Heart right ventricle (tissue), 16 donors: ENCODE measurements around the gene UPF3B. TPM values are rescaled to one million over a fixed set of nuclear protein-coding genes. Genes with fewer than 3 reads are reported as not detected.

Experiments
- ATAC-seq, 8 donors: fragments of 200-7000 bp; cut with Tn5 transposase; one replicate each; pipeline ENCODE4 v1.9.1; 2020; ENCODE audit warnings: mild to moderate bottlenecking in 8 of 8, moderate library complexity in 8 of 8, moderate number of reproducible peaks in 1 of 8
- DNase-seq, 2 donors: peaks; one replicate each; pipeline ENCODE4 v3.0.0-alpha.2; 2020
- H3K27ac ChIP-seq, 10 donors: fragments of 200-600 bp; sonication (generic) in 2 of 10; one replicate each; pipeline versions ENCODE4 v1.5.0 to v1.8.0; 2020 to 2022; ENCODE audit warnings: mild to moderate bottlenecking in 3 of 10
- H3K27me3 ChIP-seq, 7 donors: fragments of 200-600 bp; one replicate each; pipeline ENCODE4 v1.8.0; 2021 to 2022; ENCODE audit warnings: mild to moderate bottlenecking in 2 of 7
- H3K36me3 ChIP-seq, 9 donors: fragments of 200-600 bp; sonication (generic) in 1 of 9; one replicate each; pipeline versions ENCODE4 v1.5.0 to v1.8.0; 2020 to 2022; ENCODE audit warnings: mild to moderate bottlenecking in 2 of 9
- H3K4me1 ChIP-seq, 9 donors: fragments of 200-600 bp; sonication (generic) in 1 of 9; one replicate each; pipeline versions ENCODE4 v1.5.0 to v1.8.0; 2020 to 2022; ENCODE audit warnings: mild to moderate bottlenecking in 4 of 9
- H3K4me3 ChIP-seq, 10 donors: fragments of 200-600 bp; sonication (generic) in 2 of 10; one replicate each; pipeline versions ENCODE4 v1.5.0 to v1.8.0; 2020 to 2022; ENCODE audit warnings: mild to moderate bottlenecking in 7 of 10, moderate library complexity in 2 of 10
- H3K9me3 ChIP-seq, 11 donors: fragments of 200-600 bp in 10 of 11; sonication (generic) in 2 of 11; one replicate each; pipeline versions ENCODE4 v1.5.0 to v1.8.0; 2013 to 2022; ENCODE audit warnings: mild to moderate bottlenecking in 2 of 11, control low read depth in 1 of 11, moderate library complexity in 1 of 11
- WGBS, 2 donors: extraction: QIAGEN DNeasy Blood & Tissue Kit; methylation state at CpG; one replicate each; pipeline ENCODE4 v1.1.7; 2013; ENCODE audit warnings: inconsistent platforms in 1 of 2; 5-methylcytosine and 5-hydroxymethylcytosine counted together
- intact Hi-C, 10 donors: fragments of 100-400 bp; cut with DNase I; formaldehyde crosslinking; loops; one replicate each; pipeline versions ENCODE4 v1.11.1 to v1.14.2; 2022
- polyA plus RNA-seq, 2 donors: library from polyadenylated mRNA; stranded (reverse); fragments of 200-250 nt; gene quantifications; one replicate each; pipeline ENCODE4 v1.2.3, GENCODE V29; 2013
- total RNA-seq, 10 donors: library from RNA; stranded (reverse); fragmentation: NEBNext Ultra II Directional in 3 of 10; extraction: Animal tissue kit (Norgen Biotek cat#: 25700) in 3 of 10; gene quantifications; one replicate each; pipeline versions ENCODE4 v1.2.1 to v1.2.4, GENCODE V29; 2021 to 2023
- TF ChIP-seq, protein P1 (sequence below), 9 donors: fragments of 200-600 bp; sonication (generic) in 2 of 9; IDR thresholded peaks; one replicate each; pipeline versions ENCODE4 v1.5.0 to v1.8.0; 2021 to 2022; ENCODE audit warnings: antibody characterized with exemption in 9 of 9, mild to moderate bottlenecking in 5 of 9, moderate library complexity in 1 of 9
- donor health status: Arrhythmogenic right ventricular cardiomyopathy.
- donor health status: ischemic (EF 13 %, LVEDD 7.1; RV severe dilation, severe dysfunction).
- donor health status: healthy with polysubstance abuse.
- donor health status: DM: no; HTN: yes; CAD: no.
- donor health status: DM: no; HTN: no; CAD: no.
- donor health status: ischemic (EF 25% LVEDD 6.9; RV normal size, moderate dysfunction).
- donor health status: ischemic (EF 25% LVEDD 5.7; RV mildly dilated, moderate dysfunction).
- donor health status: healthy.
- donor health status: DM: yes; HTN: yes; CAD: no.
- donor health status: Ischemic cardiomyopathy.
- donor health status: ischemic (EF 35%, LVEDD 5.7; RV mildly dilated, moderate dysfunction).
- donor health status: nonischemic (EF 11% LVEDD 7.7; RV severe dilation, severe dysfunction).
- donor health status: DM: yes; HTN: yes; CAD: no.
- donor health status: PGD.
- donor health status: ischemic (EF 29% LVEDD 5.4; RV normal size, mild dysfunction).
- donor health status: nonischemic (EF 23%, LVEDD 6.1; RV moderate dilation, normal function).

Gene UPF3B
- total and polyA plus RNA-seq, 12 donors, result 2.4 to 15.1 (median 3.2) TPM

DNA sequence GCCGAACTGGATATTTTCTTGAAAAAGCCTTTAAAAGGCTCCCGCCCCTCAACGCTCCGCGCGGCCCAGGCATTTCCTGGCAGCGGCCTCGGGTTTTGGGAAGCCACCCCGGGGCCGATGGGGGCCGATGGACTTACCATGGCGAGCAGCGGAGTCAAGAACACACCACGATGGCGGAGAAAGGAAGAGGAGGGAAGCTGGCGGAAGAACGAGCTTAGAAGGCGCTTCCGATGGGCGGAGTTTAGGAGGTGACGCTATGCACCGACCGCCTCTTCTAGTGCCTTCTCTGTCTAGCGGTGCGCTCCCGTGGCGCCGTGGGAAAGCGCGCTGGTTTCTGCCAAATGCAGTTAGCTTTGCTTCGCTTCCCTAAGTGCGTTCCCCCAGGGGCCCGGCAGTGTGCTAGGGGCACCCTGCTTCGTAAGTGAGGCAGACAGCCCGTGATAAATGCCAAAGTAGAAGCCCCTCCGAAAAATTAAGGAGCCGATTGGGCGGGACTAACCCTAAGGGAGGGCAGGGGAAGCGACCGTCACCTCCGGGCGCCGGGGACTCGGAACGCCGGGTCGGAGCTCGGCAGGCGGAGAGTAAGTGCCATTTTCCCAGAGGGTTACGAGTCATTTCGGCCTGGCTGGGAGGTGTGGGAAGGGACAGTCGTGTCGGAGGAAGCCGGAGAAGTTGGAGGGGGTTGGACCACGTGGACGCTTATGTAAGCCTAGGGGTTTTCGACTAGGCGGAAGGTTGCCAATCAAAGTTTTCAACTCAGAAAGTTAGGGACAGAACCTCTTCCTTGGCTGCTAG is 61.1 kb downstream of the UPF3B start, which contains the start of gene RPL39:
TSS of gene RPL39 (minus strand) at position 194 of the 795 bp plus-strand sequence. CDS start at position 140, 54 bp downstream.
- Histone ChIP-seq H3K9me3 (peaks cover 0 to 4% (median 0%) of the 10 kb centered on the region in 11 donors), H3K27me3 (no peaks in the 10 kb centered on the region), H3K27ac (peak within 1 kb of the TSS; percentile 91 to 99 (median 95)), H3K4me3 (peak within 1 kb of the TSS; percentile 50 to 84 (median 76)), H3K36me3 (peaks cover 0 to 31% (median 0%) of the 10 kb centered on the region in 9 donors), H3K4me1 (peaks cover 0 to 42% (median 36%) of the 10 kb centered on the region in 9 donors)
- WGBS, 2 donors, result 1% methylated on average over 51 to 55 of the region's 58 CpGs
- DNase-seq (peak; percentile 75 to 87), ATAC-seq (peak; percentile 96 to 99 (median 98))
- TF ChIP-seq, protein P1, sequence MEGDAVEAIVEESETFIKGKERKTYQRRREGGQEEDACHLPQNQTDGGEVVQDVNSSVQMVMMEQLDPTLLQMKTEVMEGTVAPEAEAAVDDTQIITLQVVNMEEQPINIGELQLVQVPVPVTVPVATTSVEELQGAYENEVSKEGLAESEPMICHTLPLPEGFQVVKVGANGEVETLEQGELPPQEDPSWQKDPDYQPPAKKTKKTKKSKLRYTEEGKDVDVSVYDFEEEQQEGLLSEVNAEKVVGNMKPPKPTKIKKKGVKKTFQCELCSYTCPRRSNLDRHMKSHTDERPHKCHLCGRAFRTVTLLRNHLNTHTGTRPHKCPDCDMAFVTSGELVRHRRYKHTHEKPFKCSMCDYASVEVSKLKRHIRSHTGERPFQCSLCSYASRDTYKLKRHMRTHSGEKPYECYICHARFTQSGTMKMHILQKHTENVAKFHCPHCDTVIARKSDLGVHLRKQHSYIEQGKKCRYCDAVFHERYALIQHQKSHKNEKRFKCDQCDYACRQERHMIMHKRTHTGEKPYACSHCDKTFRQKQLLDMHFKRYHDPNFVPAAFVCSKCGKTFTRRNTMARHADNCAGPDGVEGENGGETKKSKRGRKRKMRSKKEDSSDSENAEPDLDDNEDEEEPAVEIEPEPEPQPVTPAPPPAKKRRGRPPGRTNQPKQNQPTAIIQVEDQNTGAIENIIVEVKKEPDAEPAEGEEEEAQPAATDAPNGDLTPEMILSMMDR (IDR thresholded peaks at IDR 0.05), result no peak
- intact Hi-C loops, result loop anchor here in 5 of 10 donors (1.0 to 10.0 kb wide), 5 partner anchors 53 to 83 kb away; partner anchors contain the start of genes NDUFA1 (in 5 of the 5), RNF113A (in 5 of the 5) and UPF3B (in 1 of the 5)

DNA sequence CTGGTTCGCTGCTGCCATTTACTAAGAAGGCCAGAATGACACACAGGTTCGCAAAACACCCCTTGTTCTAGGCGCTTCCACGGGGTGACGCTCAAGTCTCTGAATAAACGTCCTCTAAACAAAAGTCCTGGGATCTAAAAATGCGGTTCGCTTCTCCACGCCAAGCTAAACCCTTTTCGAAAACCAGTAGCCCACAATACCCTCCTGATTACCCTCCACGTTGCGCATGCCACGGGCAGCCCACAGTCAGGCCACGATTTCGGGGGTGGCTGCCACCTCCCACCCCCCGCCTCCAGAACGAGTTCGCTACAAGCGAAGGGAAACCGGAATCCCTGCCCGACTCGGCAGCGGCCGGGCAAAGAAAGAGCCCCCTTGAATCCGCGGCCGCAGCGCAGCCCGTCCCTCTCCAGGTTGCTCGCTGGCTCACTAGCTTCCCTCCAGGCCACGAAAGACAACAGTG is 61.8 kb downstream of the UPF3B start:
- intact Hi-C loops, result loop anchor here in 5 of 10 donors (1.0 to 10.0 kb wide), 5 partner anchors 54 to 84 kb away; partner anchors contain the start of genes NDUFA1 (in 5 of the 5), RNF113A (in 5 of the 5) and UPF3B (in 1 of the 5)
- DNase-seq (peak; percentile 5 to 12), ATAC-seq (peak; percentile 30 to 59 (median 44))
- Histone ChIP-seq H3K36me3 (peaks cover 0 to 37% (median 0%) of the 10 kb centered on the region in 9 donors), H3K27me3 (no peaks in the 10 kb centered on the region), H3K9me3 (peaks cover 0 to 4% (median 0%) of the 10 kb centered on the region in 11 donors), H3K4me1 (peaks cover 0 to 42% (median 36%) of the 10 kb centered on the region in 9 donors), H3K4me3 (peak overlapping the region; percentile 50 to 84 (median 76)), H3K27ac (peak overlapping the region; percentile 91 to 99 (median 95))
- TF ChIP-seq, protein P1 (IDR thresholded peaks at IDR 0.05), result peak in 4 of 9 donors; percentile 15 to 36 (median 27)
- 0 to 1% methylated on average over 31 of the region's 31 CpGs for WGBS, 2 donors

DNA sequence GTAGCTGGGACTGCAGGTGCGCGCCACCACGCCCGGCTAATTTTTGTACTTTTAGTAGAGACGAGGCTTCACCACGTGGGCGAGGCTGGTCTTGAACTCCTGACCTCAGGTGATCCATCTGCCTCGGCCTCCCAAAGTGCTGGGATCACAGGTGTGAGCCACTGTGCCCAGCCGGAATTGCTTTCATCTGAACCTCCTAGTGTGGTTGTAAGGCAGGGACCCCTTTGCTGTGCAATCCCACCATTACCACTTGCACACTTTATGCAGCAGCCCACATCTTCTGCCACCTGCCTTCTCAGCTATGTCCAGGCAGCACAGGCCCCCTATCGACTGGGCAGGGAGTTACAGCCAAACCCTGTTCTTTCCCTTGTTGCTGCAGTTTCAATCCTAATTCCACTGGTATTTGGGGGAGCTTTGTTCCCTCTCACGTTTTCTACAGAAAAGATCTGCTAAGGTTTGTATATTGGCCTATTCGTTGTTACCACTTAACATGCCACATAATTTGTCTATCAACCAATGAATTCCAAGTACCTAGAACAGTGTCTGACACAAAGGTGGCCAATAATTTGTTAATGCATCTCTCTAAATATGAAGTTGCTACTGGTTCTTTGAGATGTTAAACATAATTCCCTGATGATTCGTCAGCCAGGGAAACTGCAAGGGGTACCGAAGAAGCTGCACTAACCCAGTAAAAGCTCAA is 67.9 kb downstream of the UPF3B start:
- peaks cover 0 to 75% (median 0%) of the 10 kb centered on the region in 9 donors for H3K36me3 ChIP-seq
- H3K4me1 ChIP-seq, result peaks cover 0 to 31% (median 23%) of the 10 kb centered on the region in 9 donors
- H3K27me3 ChIP-seq, result no peaks in the 10 kb centered on the region
- no peak overlapping the region for H3K4me3 ChIP-seq
- no peaks in the 10 kb centered on the region for H3K9me3 ChIP-seq
- TF ChIP-seq, protein P1 (IDR thresholded peaks at IDR 0.05), result peak in 7 of 9 donors; percentile 23 to 59 (median 31)
- 85 to 86% methylated on average over 14 of the region's 14 CpGs for WGBS, 2 donors
- ATAC-seq, result peak in 2 of 8 donors; percentile 33 to 37
- intact Hi-C loops, result loop anchor here in 2 of 10 donors (10.0 kb wide), 1 partner anchor 90 kb away; the partner anchor contains the start of genes NDUFA1 (in 2 of the 2) and RNF113A (in 2 of the 2)
- peak in 1 of 2 donors; percentile 21 for DNase-seq
- no peak overlapping the region for H3K27ac ChIP-seq

Other genes starting within 250 kb of the UPF3B start
- 1 to 10 TPM; 4.2 to 5.9 (median 4.6) TPM for gene NKRF, start 246.5 kb downstream of the UPF3B start, total RNA-seq
- gene NKRF, start 246.5 kb downstream of the UPF3B start, polyA plus RNA-seq, result 1 to 10 TPM; 2.8 to 6.9 TPM
- 10 to 100 TPM in 4 of 10 donors, 1 to 10 TPM in 6; 7.5 to 24.9 (median 9.3) TPM for gene SEPTIN6, start 159.8 kb downstream of the UPF3B start, total RNA-seq
- 1 to 10 TPM; 4.6 to 7.5 TPM for gene SEPTIN6, start 159.8 kb downstream of the UPF3B start, polyA plus RNA-seq
- gene SOWAHD, start 94.4 kb downstream of the UPF3B start, total RNA-seq, result 1 to 10 TPM in 1 of 10 donors, under 1 TPM in 3, not detected in 6; 0.35 to 1.7 (median 0.36) TPM
- gene SOWAHD, start 94.4 kb downstream of the UPF3B start, polyA plus RNA-seq, result under 1 TPM in 1 of 2 donors, not detected in 1; 0.12 TPM
- 1,000 to 10,000 TPM; 1,035 to 1,338 (median 1,072) TPM for gene RPL39, start 61.3 kb downstream of the UPF3B start, total RNA-seq
- gene RPL39, start 61.3 kb downstream of the UPF3B start, polyA plus RNA-seq, result 1,000 to 10,000 TPM; 1,899 to 6,428 TPM
- 10 to 100 TPM in 3 of 10 donors, 1 to 10 TPM in 7; 5.6 to 10.9 (median 9.6) TPM for gene RNF113A, start 18.8 kb upstream of the UPF3B start, total RNA-seq
- gene RNF113A, start 18.8 kb upstream of the UPF3B start, polyA plus RNA-seq, result 10 to 100 TPM; 12.6 to 13.8 TPM
- 100 to 1,000 TPM; 395 to 638 (median 548) TPM for gene NDUFA1, start 18.9 kb upstream of the UPF3B start, total RNA-seq
- gene NDUFA1, start 18.9 kb upstream of the UPF3B start, polyA plus RNA-seq, result 1,000 to 10,000 TPM in 1 of 2 donors, 100 to 1,000 TPM in 1; 486 to 2,208 TPM
- not detected for gene AKAP14, start 42.9 kb upstream of the UPF3B start, total RNA-seq
- gene AKAP14, start 42.9 kb upstream of the UPF3B start, polyA plus RNA-seq, result not detected
- gene NKAP, start 90.8 kb upstream of the UPF3B start, total RNA-seq, result 1 to 10 TPM; 5.2 to 7.3 (median 5.8) TPM
- gene NKAP, start 90.8 kb upstream of the UPF3B start, polyA plus RNA-seq, result 1 to 10 TPM; 4.7 to 8.6 TPM
- gene RHOXF2B, start 224.7 kb upstream of the UPF3B start, total RNA-seq, result not detected
- gene RHOXF2B, start 224.7 kb upstream of the UPF3B start, polyA plus RNA-seq, result not detected